GM19463 (cell line): Measurements from ENCODE around the gene SCLT1.
A peak's percentile ranks its signal among the peaks of the same experiment; 100 is the strongest.
"Not testable (repeated sequence)": the region's sequence is repeated elsewhere in the genome, so short reads cannot be mapped to it uniquely, and the experiment has no call there.

ENCODE experiments used
- ATAC-seq: cut with Tn5 transposase; IDR thresholded peaks from one replicate; pipeline ENCODE4 v1.9.1; 2021; ENCODE audit warnings: mild to moderate bottlenecking, moderate library complexity; ENCODE audit not compliant: unreplicated experiment

Gene SCLT1

GRCh38 chr4:129080129-129080528, 13.2 kb downstream of the SCLT1 start:
- no peak for ATAC-seq

- ATAC-seq: no peak
These were observed 16.0 kb downstream of the SCLT1 start for GRCh38 chr4:129077326-129077725.

- ATAC-seq: not testable (repeated sequence)
These were observed 23.8 kb downstream of the SCLT1 start for GRCh38 chr4:129069537-129069936.

GRCh38 chr4:129064717-129065116, 28.6 kb downstream of the SCLT1 start:
- no peak for ATAC-seq

GRCh38 chr4:129063640-129064039, 29.7 kb downstream of the SCLT1 start:
- no peak for ATAC-seq

- no peak for ATAC-seq
These were observed 30.8 kb downstream of the SCLT1 start for GRCh38 chr4:129062580-129062979.

- ATAC-seq: no peak
These were observed 34.3 kb downstream of the SCLT1 start for GRCh38 chr4:129059028-129059427.

GRCh38 chr4:129046055-129046959, 47.0 kb downstream of the SCLT1 start:
- ATAC-seq: peak; percentile 76

- no peak for ATAC-seq
These were observed 49.8 kb downstream of the SCLT1 start for GRCh38 chr4:129043523-129043922.

GRCh38 chr4:129040471-129040870, 52.9 kb downstream of the SCLT1 start:
- ATAC-seq: no peak

GRCh38 chr4:129037093-129037492, 56.2 kb downstream of the SCLT1 start:
- ATAC-seq: no peak

GRCh38 chr4:129014566-129015509, 78.5 kb downstream of the SCLT1 start:
- no peak for ATAC-seq

- ATAC-seq: no peak
These were observed 85.2 kb downstream of the SCLT1 start for GRCh38 chr4:129008096-129008495.

GRCh38 chr4:128986908-128987307, 106.4 kb downstream of the SCLT1 start:
- no peak for ATAC-seq

GRCh38 chr4:128986019-128986418, 107.3 kb downstream of the SCLT1 start:
- no peak for ATAC-seq

- ATAC-seq: no peak
These were observed 109.4 kb downstream of the SCLT1 start for GRCh38 chr4:128983771-128984485.

GRCh38 chr4:128981377-128981776, 112.0 kb downstream of the SCLT1 start:
- ATAC-seq: no peak

GRCh38 chr4:128980816-128981326, 112.5 kb downstream of the SCLT1 start:
- no peak for ATAC-seq

- no peak for ATAC-seq
These were observed 113.4 kb downstream of the SCLT1 start for GRCh38 chr4:128979934-128980333.

- ATAC-seq: no peak
These were observed 114.4 kb downstream of the SCLT1 start for GRCh38 chr4:128978985-128979384.

- ATAC-seq: no peak
These were observed 119.2 kb downstream of the SCLT1 start for GRCh38 chr4:128974136-128974581.
